OCI-LY7 (cell line): ENCODE results near the gene HAPLN3. TPM values are rescaled to one million over a fixed set of nuclear protein-coding genes. Genes with fewer than 3 reads are reported as not detected.

ENCODE experiments used
- BruUV-seq: library from RNA; stranded (reverse); fragments of 400-500 nt; replicated peaks from 2 replicates; lab custom pipeline; 2021; lab: Mats Ljungman, UMichigan
- CTCF ChIA-PET: fragments of 300-600 bp; sonication (Branson Sonifier 250); formaldehyde crosslinking; loops from one replicate; lab custom pipeline; 2022; ENCODE audit warnings: antibody characterized with exemption; ENCODE audit not compliant: unreplicated experiment; lab: Charles Lee
- POLR2A ChIA-PET: fragments of 300-600 bp; sonication (Branson Sonifier 250); formaldehyde crosslinking; loops from one replicate; lab custom pipeline; 2022; ENCODE audit warnings: antibody characterized with exemption; lab: Charles Lee
- DNase-seq: peaks from one replicate; pipeline ENCODE4 v3.0.0-alpha.2; 2015; ENCODE audit warnings: low spot score
- H2AFZ ChIP-seq: fragments of 200-600 bp; sonication (generic), shearing (Covaris generic); 2 replicates; pipeline ENCODE4 v1.6.1; 2014; ENCODE audit warnings: mild to moderate bottlenecking, antibody characterized with exemption, low read length, moderate library complexity
- H3K27ac ChIP-seq: fragments of 200-600 bp; sonication (generic); 2 replicates; pipeline ENCODE4 v1.5.1; 2014; ENCODE audit warnings: mixed run types, low read depth, mild to moderate bottlenecking, moderate library complexity, low read length, inconsistent platforms; ENCODE audit not compliant: poor library complexity, severe bottlenecking
- H3K36me3 ChIP-seq: fragments of 200-600 bp; sonication (generic); 2 replicates; pipeline ENCODE4 v1.6.1; 2014; ENCODE audit warnings: mild to moderate bottlenecking, antibody characterized with exemption, low read length, moderate library complexity, mixed read lengths; ENCODE audit not compliant: insufficient read depth
- H3K4me1 ChIP-seq: fragments of 200-600 bp; sonication (generic); 2 replicates; pipeline ENCODE4 v1.5.1; 2014; ENCODE audit warnings: mild to moderate bottlenecking, low read length; ENCODE audit not compliant: insufficient read depth, poor library complexity, severe bottlenecking
- H3K4me2 ChIP-seq: fragments of 200-600 bp; sonication (generic); 2 replicates; pipeline ENCODE4 v1.6.1; 2014; ENCODE audit warnings: mild to moderate bottlenecking, low read length
- H3K4me3 ChIP-seq: fragments of 200-600 bp; sonication (generic); 2 replicates; pipeline ENCODE4 v1.5.1; 2014; ENCODE audit warnings: mild to moderate bottlenecking, low read depth, low read length; ENCODE audit not compliant: poor library complexity, severe bottlenecking
- H3K79me2 ChIP-seq: fragments of 200-600 bp; sonication (generic); 2 replicates; pipeline ENCODE4 v1.6.1; 2016; ENCODE audit warnings: low read depth, mild to moderate bottlenecking, low read length, moderate library complexity, mixed read lengths; ENCODE audit not compliant: insufficient read depth
- H3K9me2 ChIP-seq: fragments of 200-600 bp; sonication (generic); 2 replicates; pipeline ENCODE4 v1.6.1; 2016; ENCODE audit warnings: mild to moderate bottlenecking, low read length, mixed read lengths; ENCODE audit not compliant: insufficient read depth
- H3K9me3 ChIP-seq: fragments of 200-600 bp; sonication (generic); 2 replicates; pipeline ENCODE4 v1.6.1; 2014; ENCODE audit warnings: mild to moderate bottlenecking, mixed run types, low read length, mixed read lengths
- H4K20me1 ChIP-seq: fragments of 200-600 bp; sonication (generic); 2 replicates; pipeline ENCODE4 v1.6.1; 2014; ENCODE audit warnings: mild to moderate bottlenecking, antibody characterized with exemption, low read length, moderate library complexity, mixed read lengths; ENCODE audit not compliant: insufficient read depth
- CTCF ChIP-seq: fragments of 200-600 bp; sonication (generic); conservative IDR thresholded peaks from 2 replicates; pipeline ENCODE4 v1.5.1; 2014; ENCODE audit warnings: mild to moderate bottlenecking, antibody characterized with exemption, low read length, moderate library complexity, mixed read lengths
- EZH2phosphoT487 ChIP-seq: fragments of 200-600 bp; sonication (generic); IDR thresholded peaks from 2 replicates; pipeline ENCODE4 v1.6.1; 2018; ENCODE audit warnings: low read depth, borderline replicate concordance, mild to moderate bottlenecking, mixed run types, antibody characterized with exemption, low read length, moderate library complexity, mixed read lengths
- intact Hi-C: fragments of 100-400 bp; cut with micrococcal nuclease; formaldehyde crosslinking; loops from one replicate; pipeline ENCODE4 v1.10.0; 2022; ENCODE audit not compliant: unreplicated experiment
- total RNA-seq, 2 experiments: library from RNA; depleted of rRNA in 1 of 2; stranded (reverse); fragments of >200 nt in 1 of 2; shearing (Covaris generic) in 1 of 2; gene quantifications; 2 replicates each; pipeline ENCODE4 v1.2.3, GENCODE V29; 2014 to 2022

HAPLN3 gene
- total RNA-seq, 2 experiments from 2014 or later = 0.93 to 0.98 TPM

- no peak for DNase-seq
- Histone ChIP-seq H3K4me1 (no peaks in the 10 kb centered on the region), H3K36me3 (no peaks in the 10 kb centered on the region), H4K20me1 (no peaks in the 10 kb centered on the region), H3K4me3 (no peak overlapping the region), H3K27ac (no peak overlapping the region), H2AFZ (no peak overlapping the region), H3K79me2 (no peaks in the 10 kb centered on the region), H3K9me2 (no peaks in the 10 kb centered on the region), H3K4me2 (no peak overlapping the region), H3K9me3 (0 out of 2 replicates have a peak, but pooled peaks cover 4% of the 10 kb centered on the region)
- CTCF ChIA-PET = no interaction called here
- no peak for TF ChIP-seq CTCF
- no peak for TF ChIP-seq EZH2phosphoT487
- POLR2A ChIA-PET = no interaction called here
- no TSS peak for BruUV-seq
- intact Hi-C loops = no loop called here
These were observed 35.1 kb downstream of the HAPLN3 start for GRCh38 chr15:88860212-88860611.

GRCh38 chr15:88859550-88859949 is 35.8 kb downstream of the HAPLN3 start:
- no peak for DNase-seq
- Histone ChIP-seq H3K9me3 (0 out of 2 replicates have a peak, but pooled peaks cover 4% of the 10 kb centered on the region), H2AFZ (no peak overlapping the region), H3K4me2 (no peak overlapping the region), H3K79me2 (no peaks in the 10 kb centered on the region), H3K4me3 (no peak overlapping the region), H3K4me1 (no peaks in the 10 kb centered on the region), H3K9me2 (no peaks in the 10 kb centered on the region), H4K20me1 (no peaks in the 10 kb centered on the region), H3K36me3 (no peaks in the 10 kb centered on the region), H3K27ac (no peak overlapping the region)
- ChIA-PET POLR2A (no interaction called here), CTCF (no interaction called here)
- BruUV-seq = no TSS peak
- TF ChIP-seq EZH2phosphoT487 = no peak
- no peak for TF ChIP-seq CTCF
- intact Hi-C loops = no loop called here

- Histone ChIP-seq H3K4me1 (no peaks in the 10 kb centered on the region), H3K4me2 (no peak overlapping the region), H3K9me2 (no peaks in the 10 kb centered on the region), H3K4me3 (no peak overlapping the region), H3K36me3 (no peaks in the 10 kb centered on the region), H3K9me3 (0 out of 2 replicates have a peak, but pooled peaks cover 4% of the 10 kb centered on the region), H4K20me1 (no peaks in the 10 kb centered on the region), H3K27ac (no peak overlapping the region), H3K79me2 (no peaks in the 10 kb centered on the region), H2AFZ (no peak overlapping the region)
- TF ChIP-seq EZH2phosphoT487 (no peak), CTCF (no peak)
- intact Hi-C loops = no loop called here
- no peak for DNase-seq
- BruUV-seq = no TSS peak
- CTCF ChIA-PET = no interaction called here
- POLR2A ChIA-PET = no interaction called here
These were observed 36.4 kb downstream of the HAPLN3 start for GRCh38 chr15:88858934-88859333.
